ENCODE measurements around the gene ARL5A.

DNA sequence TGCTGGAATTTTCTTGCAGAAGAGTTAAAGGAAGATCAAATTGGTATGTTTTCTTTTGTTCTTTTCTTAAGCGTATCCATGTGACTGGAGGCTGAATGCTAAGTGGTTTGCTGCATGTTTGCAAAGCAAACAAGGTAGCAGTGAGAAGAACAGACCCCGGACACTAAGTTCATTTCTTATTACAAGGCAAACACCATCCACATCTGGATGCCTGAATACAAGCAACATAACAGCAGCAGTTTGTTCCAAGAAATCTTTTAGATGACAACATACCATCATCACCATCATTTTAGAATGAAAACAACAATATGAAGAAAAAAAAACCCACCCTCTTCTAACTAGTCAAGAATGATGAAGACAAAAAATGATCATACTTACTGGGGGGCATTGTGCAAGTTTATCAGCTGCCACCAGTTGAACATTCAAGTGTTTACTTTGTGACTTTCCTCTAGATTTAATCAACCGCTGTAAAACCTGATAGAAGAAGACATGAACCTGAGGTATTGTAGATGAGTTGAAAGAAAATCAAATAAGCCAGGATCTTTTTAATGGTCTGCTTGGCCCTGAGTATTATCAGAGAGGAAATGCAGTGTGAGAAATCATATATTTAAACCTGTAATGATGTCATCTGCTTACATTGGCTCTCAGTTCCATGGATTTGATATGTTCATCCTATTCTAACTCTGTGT, 25.0 kb upstream of the ARL5A start:
- TF ChIP-seq GATA2 (IDR thresholded peaks at IDR 0.05; ENCODE audit: low read depth, low read length) = no peak
- TF ChIP-seq GATA3 (IDR thresholded peaks at IDR 0.05; ENCODE audit: low read depth, low read length) = no peak
